GM18861 (cell line): ENCODE measurements around the gene OPRL1.

Experiments
- ATAC-seq: cut with Tn5 transposase; IDR thresholded peaks from one replicate; pipeline ENCODE4 v1.9.1; 2021; ENCODE audit not compliant: unreplicated experiment

The OPRL1 gene

GRCh38 chr20:64042054-64042781 lies 37.7 kb upstream of the OPRL1 start:
- no peak for ATAC-seq

- ATAC-seq = no peak
These were observed 36.1 kb upstream of the OPRL1 start for GRCh38 chr20:64043768-64044167.

GRCh38 chr20:64044484-64045247 lies 35.2 kb upstream of the OPRL1 start:
- ATAC-seq = no peak

DNA sequence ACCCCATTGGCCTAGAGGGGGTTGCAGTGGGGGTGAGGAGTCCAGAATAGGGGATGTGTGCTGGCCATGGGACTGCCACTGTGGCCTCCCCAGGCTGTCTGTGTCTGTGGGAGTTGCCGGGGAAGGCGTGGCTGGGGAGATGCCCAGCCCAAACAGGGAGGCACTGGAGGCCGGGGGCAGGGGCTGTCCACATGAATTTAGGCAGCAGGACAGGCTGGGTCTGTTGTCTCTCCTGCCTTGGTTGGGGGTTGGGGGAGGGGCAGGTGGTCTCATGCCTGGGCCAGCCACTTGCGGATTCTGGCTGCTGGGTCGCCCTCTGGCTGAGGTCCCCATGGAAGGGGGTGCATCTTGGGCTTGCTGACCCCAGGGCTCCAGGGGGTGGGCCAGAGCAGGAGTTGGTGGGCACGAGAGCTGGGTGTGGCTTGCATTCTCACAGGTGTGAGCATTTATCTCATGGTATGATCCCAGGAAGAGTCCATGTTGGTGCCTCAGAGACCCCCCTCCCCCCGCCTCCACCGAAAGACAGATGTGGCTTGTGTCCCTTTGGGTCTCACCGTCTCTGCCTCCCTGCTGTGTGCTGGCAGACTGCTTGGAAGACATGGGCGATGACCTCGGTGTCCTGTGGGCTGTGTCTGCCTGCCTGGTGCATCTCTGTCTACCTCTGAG lies 34.4 kb upstream of the OPRL1 start:
- no peak for ATAC-seq

DNA sequence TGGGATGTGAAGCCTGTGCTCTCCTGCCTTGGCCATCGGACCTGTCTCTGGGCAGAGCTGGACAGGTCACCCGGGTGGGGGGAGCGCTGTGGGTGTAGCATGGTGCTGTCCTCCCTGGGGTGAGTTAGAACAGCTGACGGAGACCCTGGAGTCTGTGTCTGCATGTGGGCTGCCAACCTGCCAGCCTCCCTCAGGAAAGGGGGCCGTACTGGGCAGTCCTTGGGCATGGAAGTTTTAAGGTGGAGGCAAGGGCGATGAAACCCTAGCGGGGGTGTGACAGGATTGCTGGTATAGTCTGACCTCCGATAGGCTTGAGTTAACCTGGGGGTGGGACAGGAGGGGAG lies 32.9 kb upstream of the OPRL1 start:
- no peak for ATAC-seq

DNA sequence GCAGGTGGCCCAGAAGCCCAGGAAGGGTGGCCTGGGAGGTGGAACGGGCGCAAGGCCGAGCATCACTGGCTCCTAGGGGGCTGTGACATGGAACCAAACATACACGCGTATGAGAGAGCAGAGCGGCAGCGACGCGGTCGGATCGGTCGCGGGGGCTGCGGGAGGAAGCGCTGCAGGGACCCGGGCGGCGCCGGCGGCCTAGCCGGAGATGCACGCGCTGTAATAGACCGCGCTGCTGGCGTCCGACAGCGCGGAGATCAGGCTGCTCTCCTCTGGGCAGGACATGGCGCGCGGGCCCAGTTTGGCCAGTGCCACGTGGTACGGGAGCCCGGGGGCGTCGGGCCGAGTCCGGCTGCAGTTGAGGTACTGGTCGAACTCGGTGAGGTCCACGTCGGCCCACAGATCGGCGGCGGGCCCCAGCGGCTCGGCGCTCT lies 31.9 kb upstream of the OPRL1 start:
- no peak for ATAC-seq

- no peak for ATAC-seq
These were observed 31.4 kb upstream of the OPRL1 start for GRCh38 chr20:64048402-64049044.

- no peak for ATAC-seq
These were observed 30.6 kb upstream of the OPRL1 start, which contains the start of gene SOX18 for GRCh38 chr20:64049060-64049877. Gene SOX18, minus strand, starts transcription at chr20:64049639. Its CDS starts 123 bp downstream, at chr20:64049516.

GRCh38 chr20:64049878-64050260 lies 30.0 kb upstream of the OPRL1 start:
- no peak for ATAC-seq

- no peak for ATAC-seq
These were observed 29.4 kb upstream of the OPRL1 start for GRCh38 chr20:64050261-64051032.

GRCh38 chr20:64051033-64051452 lies 28.8 kb upstream of the OPRL1 start:
- no peak for ATAC-seq

GRCh38 chr20:64051561-64052325 lies 28.1 kb upstream of the OPRL1 start:
- ATAC-seq = no peak

- ATAC-seq = no peak
These were observed 27.6 kb upstream of the OPRL1 start for GRCh38 chr20:64052326-64052722.

DNA sequence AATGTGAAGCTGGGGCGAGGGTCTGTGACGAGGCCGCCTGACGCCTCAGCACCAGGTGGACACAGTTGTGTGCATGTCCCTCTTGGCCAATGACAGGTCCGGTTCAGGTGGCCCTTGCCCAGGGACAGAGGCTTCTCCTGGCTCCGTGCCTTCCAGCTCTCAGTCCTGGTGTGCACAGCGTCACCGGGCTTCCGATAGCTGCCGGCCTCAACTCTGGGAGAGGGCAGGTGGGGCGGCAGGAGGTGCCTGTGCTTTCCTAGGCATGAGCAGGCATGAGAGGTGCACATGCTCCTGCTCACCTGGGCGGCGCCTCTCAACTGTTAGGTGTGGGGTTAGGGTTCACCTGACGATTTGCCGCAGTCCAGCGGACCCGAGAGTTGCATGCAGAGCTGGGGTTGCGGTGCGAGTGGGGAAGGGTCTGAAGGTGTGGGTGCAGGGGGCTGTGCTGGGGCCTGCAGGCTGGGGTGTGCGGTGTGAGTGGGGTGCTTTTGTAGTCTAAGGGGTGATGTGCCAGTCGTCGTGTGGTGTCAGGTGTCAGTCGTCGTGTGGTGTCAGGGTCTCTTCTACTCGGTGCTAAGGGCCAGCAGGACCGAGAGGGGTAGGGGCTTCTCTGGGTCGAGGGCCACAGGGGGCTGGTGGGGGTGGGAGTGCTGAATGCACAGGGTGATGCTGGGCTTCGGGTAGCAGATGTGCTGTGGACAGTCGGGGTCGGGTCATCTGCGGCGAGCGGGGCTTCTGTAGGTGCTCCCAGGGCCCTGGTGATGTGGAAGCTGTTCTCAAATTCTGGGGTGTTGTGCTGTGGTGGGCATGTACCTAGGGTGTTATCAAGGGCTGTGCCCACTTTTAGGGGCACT lies 26.7 kb upstream of the OPRL1 start:
- no peak for ATAC-seq

DNA sequence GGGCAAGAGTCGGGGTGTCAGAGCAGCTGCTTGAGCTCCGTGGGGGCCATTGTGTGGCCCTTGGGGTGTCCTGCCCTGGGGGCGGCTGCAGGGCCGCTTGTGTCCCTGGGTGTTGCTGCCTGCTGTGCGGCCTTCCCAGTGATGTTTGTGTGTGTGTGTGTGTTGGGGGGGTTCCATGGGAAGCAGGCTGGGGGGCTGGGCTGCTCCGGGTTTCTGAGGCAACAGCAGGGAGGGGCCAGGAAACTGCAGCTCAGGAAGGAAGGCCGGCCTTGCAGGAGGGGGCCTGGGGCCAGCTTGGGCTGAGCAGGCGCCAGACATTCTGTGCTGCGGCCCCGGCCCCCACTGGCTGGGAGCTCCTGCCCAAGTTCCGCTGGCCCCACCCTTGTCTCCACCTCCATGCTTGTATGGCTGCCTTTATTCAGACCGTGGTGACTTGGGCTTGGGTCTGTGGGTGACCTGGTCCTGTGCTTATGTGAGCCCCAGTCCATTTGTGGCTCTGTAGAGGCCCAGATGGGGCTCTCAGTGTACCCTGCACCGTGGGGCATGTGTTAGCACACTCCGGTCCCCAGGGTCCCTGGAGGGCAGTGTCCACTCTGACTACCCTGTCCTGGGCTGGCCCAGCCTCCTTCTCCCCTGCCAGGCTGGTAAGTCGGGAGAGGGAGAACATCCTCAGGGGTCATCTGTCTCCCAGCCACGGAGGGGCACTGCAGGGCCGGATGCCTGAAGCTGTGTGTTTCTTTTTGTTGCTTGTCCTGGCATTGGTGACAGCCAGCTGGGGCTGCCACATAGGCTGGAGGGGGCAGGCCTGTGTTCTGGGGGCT lies 25.8 kb upstream of the OPRL1 start:
- no peak for ATAC-seq

- no peak for ATAC-seq
These were observed 24.4 kb upstream of the OPRL1 start for GRCh38 chr20:64055396-64055892.
